ENCODE measurements around the gene ABCA3. TPM values are rescaled to one million over a fixed set of nuclear protein-coding genes. Genes with fewer than 3 reads are reported as not detected.
A peak's percentile ranks its signal among the peaks of the same experiment; 100 is the strongest.

Gene ABCA3
- total RNA-seq, 1 experiment from 2014 or later, result 9.0 TPM

- BruUV-seq (replicated peaks), result no TSS peak
- no peak overlapping the region for H3K27ac ChIP-seq (ENCODE audit: low read depth, low read length, poor library complexity, severe bottlenecking)
These were observed 2.9 kb downstream of the ABCA3 start for GRCh38 chr16:2337431-2338296.

GRCh38 chr16:2335286-2335895, 5.1 kb downstream of the ABCA3 start:
- Histone ChIP-seq H3K4me3 (ENCODE audit: low read depth, low read length, poor library complexity, severe bottlenecking) (no peak overlapping the region), H3K27ac (ENCODE audit: low read depth, low read length, poor library complexity, severe bottlenecking) (no peak overlapping the region), H3K36me3 (ENCODE audit: insufficient read depth, low read length, poor library complexity, severe bottlenecking) (no peaks in the 10 kb centered on the region), H3K27me3 (replicated peaks; ENCODE audit: insufficient read depth, low read depth, low read length, poor library complexity) (no peaks in the 10 kb centered on the region), H3K4me1 (ENCODE audit: insufficient read depth, low read length, poor library complexity, severe bottlenecking) (no peaks in the 10 kb centered on the region), H3K9me3 (ENCODE audit: low read depth, low read length, poor library complexity, severe bottlenecking) (no peaks in the 10 kb centered on the region)
- intact Hi-C loops (cut with micrococcal nuclease; ENCODE audit: unreplicated experiment), result no loop called here
- ChIA-PET POLR2A (ENCODE audit: low non-redundant PET) (no interaction called here), CTCF (no interaction called here)
- BruUV-seq (replicated peaks), result no TSS peak
- TF ChIP-seq, protein P1, sequence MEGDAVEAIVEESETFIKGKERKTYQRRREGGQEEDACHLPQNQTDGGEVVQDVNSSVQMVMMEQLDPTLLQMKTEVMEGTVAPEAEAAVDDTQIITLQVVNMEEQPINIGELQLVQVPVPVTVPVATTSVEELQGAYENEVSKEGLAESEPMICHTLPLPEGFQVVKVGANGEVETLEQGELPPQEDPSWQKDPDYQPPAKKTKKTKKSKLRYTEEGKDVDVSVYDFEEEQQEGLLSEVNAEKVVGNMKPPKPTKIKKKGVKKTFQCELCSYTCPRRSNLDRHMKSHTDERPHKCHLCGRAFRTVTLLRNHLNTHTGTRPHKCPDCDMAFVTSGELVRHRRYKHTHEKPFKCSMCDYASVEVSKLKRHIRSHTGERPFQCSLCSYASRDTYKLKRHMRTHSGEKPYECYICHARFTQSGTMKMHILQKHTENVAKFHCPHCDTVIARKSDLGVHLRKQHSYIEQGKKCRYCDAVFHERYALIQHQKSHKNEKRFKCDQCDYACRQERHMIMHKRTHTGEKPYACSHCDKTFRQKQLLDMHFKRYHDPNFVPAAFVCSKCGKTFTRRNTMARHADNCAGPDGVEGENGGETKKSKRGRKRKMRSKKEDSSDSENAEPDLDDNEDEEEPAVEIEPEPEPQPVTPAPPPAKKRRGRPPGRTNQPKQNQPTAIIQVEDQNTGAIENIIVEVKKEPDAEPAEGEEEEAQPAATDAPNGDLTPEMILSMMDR (conservative IDR thresholded peaks at IDR 0.05; ENCODE audit: low read depth, low read length), result no peak
- TF ChIP-seq EZH2 (IDR thresholded peaks at IDR 0.05; ENCODE audit: borderline replicate concordance, low read depth, low read length, poor library complexity, severe bottlenecking), result no peak
- no peak for DNase-seq (ENCODE audit: low spot score)

More at GRCh38 chr16:2337431-2338296, 2.9 kb downstream of the ABCA3 start:
- POLR2A ChIA-PET (ENCODE audit: low non-redundant PET), result no interaction called here
- Histone ChIP-seq H3K4me1 (ENCODE audit: insufficient read depth, low read length, poor library complexity, severe bottlenecking) (no peaks in the 10 kb centered on the region), H3K27me3 (replicated peaks; ENCODE audit: insufficient read depth, low read depth, low read length, poor library complexity) (peaks cover 13% of the 10 kb centered on the region), H3K9me3 (ENCODE audit: low read depth, low read length, poor library complexity, severe bottlenecking) (no peaks in the 10 kb centered on the region), H3K4me3 (ENCODE audit: low read depth, low read length, poor library complexity, severe bottlenecking) (no peak overlapping the region), H3K36me3 (ENCODE audit: insufficient read depth, low read length, poor library complexity, severe bottlenecking) (no peaks in the 10 kb centered on the region)
- intact Hi-C loops (cut with micrococcal nuclease; ENCODE audit: unreplicated experiment), result no loop called here
- TF ChIP-seq, protein P1 (conservative IDR thresholded peaks at IDR 0.05; ENCODE audit: low read depth, low read length), result no peak
- no peak for TF ChIP-seq EZH2 (IDR thresholded peaks at IDR 0.05; ENCODE audit: borderline replicate concordance, low read depth, low read length, poor library complexity, severe bottlenecking)
- CTCF ChIA-PET, result interaction anchor here (0.6 kb wide), 1 partner anchor 69 kb away, joined by 4 read pairs; no protein-coding TSS in a partner anchor
- DNase-seq (ENCODE audit: low spot score), result peak; percentile 22

DNA sequence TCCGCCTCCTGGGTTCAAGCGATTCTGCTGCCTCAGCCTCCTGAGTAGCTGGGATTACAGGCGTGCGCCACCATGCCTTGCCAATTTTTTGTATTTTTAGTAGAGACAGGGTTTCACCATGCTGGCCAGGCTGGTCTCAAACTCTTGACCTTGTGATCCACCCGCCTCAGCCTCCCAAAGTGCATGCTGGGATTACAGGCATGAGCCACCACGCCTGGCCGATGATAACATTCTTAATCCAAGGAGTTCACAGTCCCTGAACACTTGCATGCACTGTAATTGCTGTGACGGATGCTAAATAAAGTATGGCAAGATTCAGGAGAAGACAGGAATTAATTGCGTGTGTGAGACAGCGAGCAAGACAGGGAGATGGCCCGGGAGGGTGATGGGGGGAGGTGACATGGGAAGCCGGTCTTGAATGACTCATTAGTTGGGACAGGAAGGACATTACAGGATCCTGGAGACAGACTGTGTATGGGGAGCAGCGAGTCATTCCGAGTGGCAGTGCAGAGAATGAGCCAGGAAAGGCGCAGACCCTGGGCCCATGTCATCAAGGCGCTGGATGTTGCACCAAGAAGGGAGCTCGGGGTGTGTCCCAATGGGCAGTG, 6.7 kb downstream of the ABCA3 start:
- no TSS peak for BruUV-seq (replicated peaks)
- peak; percentile 71 for DNase-seq (ENCODE audit: low spot score)

More for the DNA sequence above, 6.7 kb downstream of the ABCA3 start:
- intact Hi-C loops (cut with micrococcal nuclease; ENCODE audit: unreplicated experiment), result no loop called here
- Histone ChIP-seq H3K27ac (ENCODE audit: low read depth, low read length, poor library complexity, severe bottlenecking) (no peak overlapping the region), H3K4me1 (ENCODE audit: insufficient read depth, low read length, poor library complexity, severe bottlenecking) (no peaks in the 10 kb centered on the region), H3K9me3 (ENCODE audit: low read depth, low read length, poor library complexity, severe bottlenecking) (no peaks in the 10 kb centered on the region), H3K27me3 (replicated peaks; ENCODE audit: insufficient read depth, low read depth, low read length, poor library complexity) (no peaks in the 10 kb centered on the region), H3K36me3 (ENCODE audit: insufficient read depth, low read length, poor library complexity, severe bottlenecking) (no peaks in the 10 kb centered on the region), H3K4me3 (ENCODE audit: low read depth, low read length, poor library complexity, severe bottlenecking) (no peak overlapping the region)
- ChIA-PET POLR2A (ENCODE audit: low non-redundant PET) (no interaction called here), CTCF (no interaction called here)
- TF ChIP-seq, protein P1 (conservative IDR thresholded peaks at IDR 0.05; ENCODE audit: low read depth, low read length), result no peak
- TF ChIP-seq EZH2 (IDR thresholded peaks at IDR 0.05; ENCODE audit: borderline replicate concordance, low read depth, low read length, poor library complexity, severe bottlenecking), result no peak
